ENCODE results near the gene GLCE.

Gene GLCE

GRCh38 chr15:69271217-69271616 is 110.8 kb downstream of the GLCE start:
- FAIRE-seq: no peak
- no peak for TF ChIP-seq CTCF (IDR thresholded peaks at IDR 0.05; ENCODE audit: insufficient read depth, missing control alignments)

GRCh38 chr15:69272139-69272538 is 111.7 kb downstream of the GLCE start:
- DNase-seq (ENCODE audit: insufficient read length, low spot score): no peak
- FAIRE-seq: no peak
- TF ChIP-seq CTCF (IDR thresholded peaks at IDR 0.05; ENCODE audit: insufficient read depth, missing control alignments): no peak

More at GRCh38 chr15:69271217-69271616, 110.8 kb downstream of the GLCE start:
- no peak for DNase-seq (ENCODE audit: insufficient read length, low spot score)

GRCh38 chr15:69272891-69273290 is 112.5 kb downstream of the GLCE start:
- no peak for DNase-seq (ENCODE audit: insufficient read length, low spot score)
- TF ChIP-seq CTCF (IDR thresholded peaks at IDR 0.05; ENCODE audit: insufficient read depth, missing control alignments): no peak
- no peak for FAIRE-seq

- no peak for TF ChIP-seq CTCF (IDR thresholded peaks at IDR 0.05; ENCODE audit: insufficient read depth, missing control alignments)
- FAIRE-seq (peak; percentile 60), DNase-seq (ENCODE audit: insufficient read length, low spot score) (no peak)
Measured at GRCh38 chr15:69275074-69275670, 114.7 kb downstream of the GLCE start.

- no peak for DNase-seq (ENCODE audit: insufficient read length, low spot score)
- TF ChIP-seq CTCF (IDR thresholded peaks at IDR 0.05; ENCODE audit: insufficient read depth, missing control alignments): no peak
- FAIRE-seq: no peak
Measured at GRCh38 chr15:69275933-69276560, 115.6 kb downstream of the GLCE start.

GRCh38 chr15:69277316-69277715 is 116.9 kb downstream of the GLCE start:
- FAIRE-seq (no peak), DNase-seq (ENCODE audit: insufficient read length, low spot score) (no peak)
- TF ChIP-seq CTCF (IDR thresholded peaks at IDR 0.05; ENCODE audit: insufficient read depth, missing control alignments): no peak

- no peak for TF ChIP-seq CTCF (IDR thresholded peaks at IDR 0.05; ENCODE audit: insufficient read depth, missing control alignments)
- FAIRE-seq (no peak), DNase-seq (ENCODE audit: insufficient read length, low spot score) (no peak)
Measured at GRCh38 chr15:69279636-69280035, 119.2 kb downstream of the GLCE start.
